HG02571 (cell line): ENCODE measurements around the gene OR6C68.
"Not testable (repeated sequence)": the region's sequence is repeated elsewhere in the genome, so short reads cannot be mapped to it uniquely, and the experiment has no call there.

Experiments used
- ATAC-seq: cut with Tn5 transposase; IDR thresholded peaks from one replicate; pipeline ENCODE4 v1.9.1; 2021; ENCODE audit warnings: mild to moderate bottlenecking, moderate library complexity; ENCODE audit not compliant: unreplicated experiment

Gene OR6C68

DNA sequence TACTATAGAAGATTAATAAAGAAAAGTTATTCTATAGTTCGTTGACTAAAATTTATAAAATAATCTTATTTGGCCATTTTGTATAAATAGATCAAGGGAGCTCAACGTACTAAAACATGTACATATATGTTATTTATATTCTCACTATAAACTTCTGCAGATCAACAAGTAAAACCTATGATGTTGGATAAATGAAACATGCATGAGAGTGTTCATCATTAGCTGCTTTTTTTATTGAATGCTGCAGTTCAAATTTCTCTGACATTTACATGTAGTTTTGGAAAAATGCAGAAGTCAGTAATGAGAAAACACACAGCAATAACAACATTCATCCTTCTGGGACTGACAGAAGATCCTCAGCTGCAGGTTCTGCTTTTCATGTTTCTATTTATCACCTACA lies at the start of gene OR6C68:
Gene OR6C68 (plus strand): TSS at position 301 of the 400 bp plus-strand sequence. CDS start 0 bp downstream, at position 301.
- ATAC-seq = no peak

DNA sequence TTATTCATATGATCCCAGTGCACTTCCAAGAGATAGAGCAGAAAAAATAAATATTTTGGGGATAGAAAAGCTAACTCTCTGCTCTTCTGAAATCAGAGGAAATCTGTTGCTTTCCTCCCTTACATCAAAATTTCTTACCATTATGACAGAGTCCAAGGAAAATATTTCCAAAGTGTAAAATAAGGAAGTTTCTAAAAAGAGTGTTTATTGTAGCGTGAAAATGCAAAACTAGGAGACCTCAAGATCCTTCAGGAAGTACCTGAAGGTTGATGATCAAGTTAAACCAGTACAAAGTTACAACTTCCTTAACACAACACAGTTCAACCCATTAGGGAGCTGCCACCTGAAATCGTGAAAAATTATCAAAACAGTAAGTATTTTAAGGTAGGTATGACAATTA lies 48.4 kb upstream of the OR6C68 start, which contains the start of gene OR6C2:
Gene OR6C2 (plus strand): TSS at position 301 of the 400 bp plus-strand sequence. CDS start 8,138 bp downstream, outside the sequence.
- no peak for ATAC-seq

DNA sequence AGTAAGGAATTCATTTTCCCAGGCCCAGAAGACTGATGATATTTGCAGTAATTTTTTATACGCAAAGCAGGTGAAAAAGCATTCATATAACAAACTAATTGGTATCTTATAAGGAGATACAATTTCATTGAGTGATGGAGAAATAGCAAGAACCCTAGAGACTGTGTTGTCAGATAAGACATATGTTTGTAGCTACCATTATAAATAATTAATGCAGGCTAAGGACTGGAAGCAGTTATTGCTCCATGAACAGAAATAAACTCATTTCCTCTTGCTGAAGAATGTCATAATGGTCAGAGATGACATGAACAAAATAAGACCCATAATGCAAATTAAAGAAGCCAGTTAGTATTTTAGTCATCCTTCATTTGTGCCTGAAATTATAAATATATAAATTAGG lies 46.8 kb upstream of the OR6C68 start:
- no peak for ATAC-seq

DNA sequence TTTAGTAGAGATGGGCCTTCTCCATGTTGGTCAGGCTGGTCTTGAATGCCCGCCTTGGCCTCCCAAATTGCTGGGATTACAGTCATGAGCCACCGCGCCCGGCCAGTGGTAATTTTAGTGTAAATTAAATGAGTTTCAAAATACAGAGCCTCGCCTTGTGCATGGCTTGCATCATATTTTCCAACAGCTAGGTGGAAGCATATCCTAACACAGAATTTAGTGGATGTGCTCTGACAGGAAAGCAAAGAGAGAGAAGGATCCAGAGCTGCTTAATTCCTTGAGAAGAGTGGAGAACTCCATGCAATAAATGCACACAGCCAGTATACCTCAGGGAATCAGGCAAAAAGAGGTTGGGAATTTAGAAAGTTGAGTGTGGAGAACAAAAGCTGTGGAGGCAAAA lies 45.9 kb upstream of the OR6C68 start:
- no peak for ATAC-seq

DNA sequence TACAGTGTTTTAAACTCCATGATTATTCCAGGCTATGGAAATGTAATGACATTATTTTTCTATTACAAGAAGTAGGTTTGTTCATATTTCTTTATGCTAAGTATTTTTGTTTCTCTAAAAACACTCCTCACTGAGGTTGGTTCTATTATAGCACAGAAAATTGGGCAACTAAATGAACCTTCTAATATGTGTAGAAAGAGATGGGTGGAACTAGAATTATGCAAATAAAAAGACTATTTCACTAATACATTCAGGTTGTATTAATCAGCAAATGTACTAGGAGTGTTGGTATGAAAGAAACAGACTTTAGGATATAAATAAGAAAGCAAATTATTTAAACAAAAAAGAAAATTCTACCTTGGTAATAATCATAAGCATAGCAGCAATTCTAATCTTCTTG lies 43.4 kb upstream of the OR6C68 start:
- ATAC-seq = no peak

DNA sequence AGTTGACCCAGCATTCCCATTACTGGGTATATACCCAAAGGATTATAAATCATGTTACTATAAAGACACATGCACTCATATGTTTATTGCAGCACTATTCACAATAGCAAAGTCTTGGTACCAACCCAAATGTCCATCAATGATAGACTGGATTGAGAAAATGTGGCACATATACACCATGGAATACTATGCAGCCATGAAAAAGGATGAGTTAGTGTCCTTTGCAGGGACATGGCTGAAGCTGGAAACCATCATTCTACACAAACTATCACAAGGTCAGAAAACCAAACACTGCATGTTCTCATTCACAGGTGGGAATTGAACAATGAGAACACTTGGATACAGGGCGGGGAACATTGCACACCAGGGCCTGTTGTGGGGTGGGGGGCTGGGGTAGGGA lies 27.3 kb upstream of the OR6C68 start:
- ATAC-seq = not testable (repeated sequence)

DNA sequence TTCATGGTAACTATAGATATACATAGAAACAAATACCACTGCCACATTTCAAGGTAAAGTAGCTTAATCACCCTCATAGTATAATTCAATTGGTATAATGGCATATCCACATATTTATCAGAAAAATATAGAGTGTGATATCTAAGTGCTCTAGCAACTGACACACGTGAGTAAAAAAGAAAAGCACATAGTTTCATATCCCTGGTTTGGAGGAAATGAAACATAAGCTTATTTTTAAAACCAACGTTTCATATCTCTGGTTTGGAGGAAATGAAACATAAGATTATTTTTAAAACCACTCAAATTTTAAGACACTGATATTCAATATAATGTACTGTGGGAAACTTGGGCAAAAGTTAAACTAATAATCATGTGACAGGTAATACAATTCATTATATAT lies 24.3 kb upstream of the OR6C68 start:
- no peak for ATAC-seq

DNA sequence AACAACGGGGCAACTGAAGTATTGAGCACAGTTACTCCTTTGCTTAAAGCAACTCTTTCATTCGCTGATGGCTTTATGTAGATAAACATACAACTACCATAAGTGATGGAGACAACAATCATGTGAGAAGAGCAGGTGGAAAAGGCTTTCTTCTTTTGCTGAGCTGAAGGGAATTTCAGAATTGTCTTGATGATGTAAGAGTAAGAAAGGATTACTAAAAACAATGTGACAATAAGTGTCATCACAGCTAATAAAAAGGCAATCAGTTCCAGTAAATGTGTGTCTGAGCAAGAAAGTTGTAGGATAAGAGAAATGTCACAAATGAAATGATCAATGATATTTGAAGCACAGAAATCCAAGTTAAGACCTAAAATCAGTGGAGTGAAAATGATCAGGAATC lies 22.9 kb upstream of the OR6C68 start:
- ATAC-seq = no peak

DNA sequence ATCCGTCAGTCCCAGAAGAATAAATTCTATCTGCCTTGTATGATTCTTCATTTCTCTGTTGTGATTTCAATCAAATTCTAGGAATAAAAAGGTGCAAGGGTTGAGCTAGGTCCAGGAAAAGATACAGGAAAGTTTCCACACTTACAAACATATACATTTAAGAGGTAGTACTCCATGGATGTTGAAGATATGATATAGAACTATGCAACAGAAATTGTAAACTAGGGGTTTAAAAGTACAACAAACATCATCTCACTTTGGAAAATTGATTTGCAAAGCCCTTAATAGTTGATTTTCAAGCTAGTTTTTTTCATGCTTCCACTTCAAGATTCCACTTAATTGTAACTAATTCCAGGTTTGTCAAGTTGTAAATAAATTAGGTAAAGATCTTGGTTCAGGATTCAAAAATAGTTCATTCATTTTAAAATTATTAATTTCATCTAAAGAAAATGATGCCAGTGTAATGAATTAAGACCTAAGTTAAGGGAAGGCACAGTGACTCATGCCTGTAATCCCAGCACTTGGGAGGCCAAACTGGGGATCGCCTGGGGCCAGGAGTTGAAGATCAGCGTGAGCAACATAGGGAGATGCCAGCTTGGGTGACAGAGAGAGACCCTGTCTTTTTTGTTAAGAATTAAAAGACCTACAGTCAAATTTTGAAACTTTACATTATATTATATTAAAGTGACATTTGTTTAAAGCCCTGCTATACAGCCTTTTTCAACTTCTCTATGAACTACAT lies 21.9 kb upstream of the OR6C68 start, which contains the start of gene OR6C70:
Gene OR6C70 (minus strand): TSS at position 51 of the 742 bp plus-strand sequence. CDS start 0 bp downstream, at position 51.
- no peak for ATAC-seq

DNA sequence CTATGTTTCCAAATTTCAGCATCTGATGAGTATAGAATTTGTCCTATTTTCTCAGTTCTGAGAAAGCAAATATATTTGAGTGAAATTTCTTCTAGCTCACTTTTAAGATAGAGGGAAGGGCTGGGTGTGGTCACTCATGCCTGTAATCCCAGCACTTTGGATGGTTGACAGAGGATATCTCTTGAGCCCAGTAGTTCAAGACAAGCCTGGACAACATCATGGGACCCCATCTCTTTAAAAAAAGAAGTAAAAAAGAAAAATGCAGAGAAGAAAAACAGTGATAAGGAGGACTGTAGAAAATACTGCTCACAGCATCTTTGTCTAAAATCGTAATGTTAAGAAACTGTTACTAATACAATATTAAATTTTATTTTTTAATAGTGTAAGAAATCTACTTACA lies 19.9 kb upstream of the OR6C68 start:
- no peak for ATAC-seq

DNA sequence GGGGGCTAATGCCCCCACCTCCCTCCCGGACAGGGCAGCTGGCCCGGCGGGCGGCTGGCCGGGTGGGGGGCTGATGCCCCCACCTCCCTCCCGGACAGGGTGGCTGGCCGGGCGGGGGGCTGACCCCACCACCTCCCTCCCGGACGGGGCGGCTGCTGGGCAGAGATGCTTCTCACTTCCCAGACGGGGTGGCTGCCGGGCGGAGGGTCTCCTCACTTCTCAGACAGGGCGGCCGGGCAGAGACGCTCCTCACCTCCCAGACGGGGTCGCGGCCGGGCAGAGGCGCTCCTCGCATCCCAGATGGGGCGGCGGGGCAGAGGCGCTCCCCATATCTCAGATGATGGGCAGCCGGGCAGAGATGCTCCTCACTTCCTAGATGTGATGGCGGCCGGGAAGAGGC lies 13.0 kb upstream of the OR6C68 start:
- not testable (repeated sequence) for ATAC-seq

DNA sequence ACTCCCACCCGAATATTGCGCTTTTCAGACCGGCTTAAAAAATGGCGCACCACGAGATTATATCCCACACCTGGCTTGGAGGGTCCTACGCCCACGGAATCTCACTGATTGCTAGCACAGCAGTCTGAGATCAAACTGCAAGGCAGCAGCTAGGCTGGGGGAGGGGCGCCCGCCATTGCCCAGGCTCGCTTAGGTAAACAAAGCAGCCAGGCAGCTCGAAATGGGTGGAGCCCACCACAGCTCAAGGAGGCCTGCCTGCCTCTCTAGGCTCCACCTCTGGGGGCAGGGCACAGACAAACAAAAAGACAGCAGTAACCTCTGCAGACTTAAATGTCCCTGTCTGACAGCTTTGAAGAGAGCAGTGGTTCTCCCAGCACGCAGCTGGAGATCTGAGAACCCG lies 7.9 kb upstream of the OR6C68 start:
- not testable (repeated sequence) for ATAC-seq

DNA sequence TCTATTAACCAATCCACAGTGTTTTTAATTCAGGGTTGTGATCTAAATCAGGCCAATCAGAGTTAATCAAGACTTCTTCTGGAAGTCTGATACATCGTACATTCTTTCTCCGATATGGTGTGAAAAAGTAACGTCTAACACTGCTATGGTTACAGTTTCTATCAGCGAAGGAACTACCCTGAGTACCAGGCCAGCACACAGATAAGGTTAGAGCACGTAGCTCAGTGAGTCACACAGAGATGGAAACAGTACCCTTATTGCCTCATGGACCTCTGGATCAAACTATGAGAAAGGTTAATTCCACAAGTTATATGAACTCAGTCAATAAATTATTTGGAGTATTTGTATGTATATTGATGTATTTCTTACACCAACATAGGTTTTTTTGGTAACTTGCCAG lies 3.3 kb downstream of the OR6C68 start:
- ATAC-seq = no peak

DNA sequence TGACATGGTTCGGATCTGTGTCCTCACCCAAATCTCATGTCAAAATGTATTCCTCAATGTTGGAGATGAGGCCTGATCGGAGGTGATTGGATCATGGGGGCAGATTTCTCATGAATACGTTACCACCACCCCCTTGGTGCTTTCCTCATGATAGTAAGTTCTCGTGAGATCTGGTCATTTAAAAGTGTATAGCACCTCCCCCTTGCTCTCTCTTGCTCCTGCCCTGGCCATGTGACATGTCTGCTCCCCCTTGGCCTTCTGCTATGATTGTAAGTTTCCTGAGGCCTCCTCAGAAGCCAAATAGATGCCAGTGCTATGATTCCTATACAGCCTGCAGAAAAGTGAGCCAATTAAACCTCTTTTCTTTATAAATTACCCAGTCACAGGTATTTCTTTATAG lies 7.1 kb downstream of the OR6C68 start:
- no peak for ATAC-seq

DNA sequence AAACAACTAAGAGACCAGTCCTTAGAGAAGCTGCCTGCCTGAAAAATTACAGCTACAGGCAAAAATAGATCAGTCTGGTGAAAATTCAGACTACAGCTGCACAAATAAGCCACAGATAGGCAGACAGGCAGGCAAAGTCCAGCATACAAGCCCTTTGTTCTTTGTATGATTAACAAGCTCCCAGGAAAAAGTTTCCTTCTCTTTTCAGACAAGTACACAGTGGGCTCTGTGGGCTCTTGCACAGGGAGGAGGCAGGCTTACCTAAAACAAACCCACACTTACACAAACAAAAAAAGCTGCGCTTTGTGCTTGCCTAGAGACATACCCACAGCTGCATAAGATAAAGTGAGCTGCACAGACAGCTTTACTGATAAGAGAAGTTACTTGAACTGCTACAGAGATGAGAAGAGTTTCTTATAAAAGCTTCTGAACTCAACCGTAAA lies 7.7 kb downstream of the OR6C68 start:
- no peak for ATAC-seq

DNA sequence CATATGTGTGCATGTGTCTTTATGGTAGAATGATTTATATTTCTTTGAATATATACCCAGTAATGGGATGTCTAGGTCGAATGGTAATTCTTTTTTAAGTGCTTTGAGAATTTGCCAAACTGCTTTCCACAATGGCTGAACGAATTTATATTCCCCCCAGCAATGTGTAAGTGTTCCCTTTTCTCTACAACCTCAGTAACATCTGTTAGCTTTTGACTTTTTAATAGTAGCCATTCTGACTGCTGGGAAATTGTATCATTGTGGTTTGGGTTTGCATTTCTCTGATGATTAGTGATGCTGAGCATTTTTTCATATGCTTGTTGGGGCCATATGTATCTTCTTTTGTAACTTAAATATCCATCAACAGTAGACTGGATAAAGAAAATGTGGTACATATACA lies 9.4 kb downstream of the OR6C68 start:
- ATAC-seq = no peak

DNA sequence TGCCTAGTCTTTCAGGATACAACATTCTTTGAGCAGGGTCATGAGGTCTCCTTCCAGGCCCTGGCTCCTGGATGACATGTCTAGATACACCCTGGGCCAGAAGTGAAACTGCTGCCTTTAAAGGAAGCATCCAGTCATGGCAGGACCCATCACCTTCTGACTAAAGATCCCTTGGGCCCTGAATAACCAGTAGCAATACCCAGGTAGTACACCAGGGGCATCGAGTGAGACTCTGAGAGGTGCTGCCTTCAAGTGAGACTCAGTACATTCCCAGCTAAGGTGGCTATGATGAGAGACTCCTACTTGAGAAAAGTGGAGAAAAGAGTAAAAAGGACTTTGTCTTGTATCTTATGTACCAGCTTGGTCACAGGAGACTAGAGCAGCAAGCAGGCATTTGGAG lies 23.5 kb downstream of the OR6C68 start:
- ATAC-seq = no peak

DNA sequence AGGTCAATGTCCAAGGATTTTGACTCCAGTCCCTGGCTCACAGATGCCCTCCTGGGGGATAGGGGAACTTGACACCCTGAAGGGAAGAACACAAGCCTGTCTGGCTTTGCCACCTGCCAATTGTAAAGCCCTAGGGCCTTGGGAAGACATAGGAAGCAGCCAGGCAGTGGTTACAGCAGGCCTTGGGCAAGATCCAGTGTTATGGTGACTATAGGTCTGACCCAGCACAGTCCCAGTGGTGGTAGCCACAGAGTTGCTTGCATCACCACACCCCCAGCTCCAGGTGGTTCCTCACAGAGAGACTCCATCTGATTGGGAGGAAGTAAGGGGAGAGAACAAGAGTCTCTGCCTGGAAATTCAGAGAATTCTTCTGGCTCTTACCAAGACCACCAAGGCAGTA lies 24.2 kb downstream of the OR6C68 start:
- ATAC-seq = no peak
